Nephron progenitor cell (in vitro differentiated cells): ENCODE measurements around the gene PRELID3B.

Experiments
- DNase-seq: peaks from one replicate; pipeline ENCODE4 v3.0.0; 2021
- H3K27ac Mint-ChIP-seq: 2 replicates; pipeline ENCODE4 v1.8.0; 2021; ENCODE audit warnings: mild to moderate bottlenecking, moderate library complexity, mixed read lengths
- H3K27me3 Mint-ChIP-seq: 2 replicates; pipeline ENCODE4 v1.8.0; 2021; ENCODE audit warnings: mild to moderate bottlenecking, low read depth, mixed read lengths; ENCODE audit not compliant: poor library complexity
- H3K36me3 Mint-ChIP-seq: 2 replicates; pipeline ENCODE4 v1.8.0; 2021; ENCODE audit warnings: low read depth, mixed read lengths
- H3K4me1 Mint-ChIP-seq: 2 replicates; pipeline ENCODE4 v1.8.0; 2021; ENCODE audit warnings: mixed read lengths
- H3K4me3 Mint-ChIP-seq: 2 replicates; pipeline ENCODE4 v1.8.0; 2021; ENCODE audit warnings: mild to moderate bottlenecking, moderate library complexity, mixed read lengths
- H3K9me3 Mint-ChIP-seq: 2 replicates; pipeline ENCODE4 v1.8.0; 2021; ENCODE audit warnings: mild to moderate bottlenecking, moderate library complexity, mixed read lengths
- TF ChIP-seq, protein P1 (sequence below): fragments of 200-600 bp; sonication (generic); IDR thresholded peaks from 2 replicates; pipeline ENCODE4 v1.5.0; 2021; ENCODE audit warnings: antibody characterized with exemption

Gene PRELID3B

DNA sequence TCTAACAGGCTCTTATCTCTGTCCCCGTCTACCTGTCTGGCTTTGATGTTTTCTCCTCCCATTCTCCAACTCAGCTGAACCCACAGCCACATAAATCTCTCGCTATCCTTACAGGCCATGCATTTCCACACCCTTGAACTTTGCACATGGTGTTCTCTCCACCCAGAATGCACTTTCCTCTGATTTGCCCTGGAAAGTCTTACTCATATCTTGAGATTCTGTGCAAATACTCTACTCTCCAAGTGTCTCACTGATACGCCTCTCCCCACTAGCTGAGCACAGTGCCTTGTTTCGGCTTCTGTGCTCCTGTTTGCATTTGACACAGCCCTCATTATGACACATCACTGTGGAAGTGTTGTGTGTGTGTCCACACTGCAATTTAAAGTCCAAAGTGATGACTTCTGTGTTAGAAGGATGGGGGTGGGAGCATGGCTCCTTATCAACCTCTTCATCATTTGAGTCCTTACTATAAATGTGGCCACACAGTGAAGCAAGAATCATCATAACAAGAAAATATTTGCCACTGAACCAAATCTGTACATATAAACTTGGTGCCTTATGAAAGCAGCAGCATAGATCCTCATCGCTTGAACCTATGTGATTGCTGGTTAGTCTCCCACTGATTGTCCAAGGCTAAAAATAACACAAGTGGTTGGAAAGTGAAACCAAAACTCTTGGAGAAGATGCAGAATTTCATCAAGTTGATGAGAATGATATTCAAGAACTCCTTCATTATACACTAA is 5.5 kb upstream of the PRELID3B start:
- H3K27ac Mint-ChIP-seq, result no peak overlapping the region
- TF ChIP-seq, protein P1, sequence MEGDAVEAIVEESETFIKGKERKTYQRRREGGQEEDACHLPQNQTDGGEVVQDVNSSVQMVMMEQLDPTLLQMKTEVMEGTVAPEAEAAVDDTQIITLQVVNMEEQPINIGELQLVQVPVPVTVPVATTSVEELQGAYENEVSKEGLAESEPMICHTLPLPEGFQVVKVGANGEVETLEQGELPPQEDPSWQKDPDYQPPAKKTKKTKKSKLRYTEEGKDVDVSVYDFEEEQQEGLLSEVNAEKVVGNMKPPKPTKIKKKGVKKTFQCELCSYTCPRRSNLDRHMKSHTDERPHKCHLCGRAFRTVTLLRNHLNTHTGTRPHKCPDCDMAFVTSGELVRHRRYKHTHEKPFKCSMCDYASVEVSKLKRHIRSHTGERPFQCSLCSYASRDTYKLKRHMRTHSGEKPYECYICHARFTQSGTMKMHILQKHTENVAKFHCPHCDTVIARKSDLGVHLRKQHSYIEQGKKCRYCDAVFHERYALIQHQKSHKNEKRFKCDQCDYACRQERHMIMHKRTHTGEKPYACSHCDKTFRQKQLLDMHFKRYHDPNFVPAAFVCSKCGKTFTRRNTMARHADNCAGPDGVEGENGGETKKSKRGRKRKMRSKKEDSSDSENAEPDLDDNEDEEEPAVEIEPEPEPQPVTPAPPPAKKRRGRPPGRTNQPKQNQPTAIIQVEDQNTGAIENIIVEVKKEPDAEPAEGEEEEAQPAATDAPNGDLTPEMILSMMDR, result no peak
- no peaks in the 10 kb centered on the region for H3K36me3 Mint-ChIP-seq
- no peaks in the 10 kb centered on the region for H3K9me3 Mint-ChIP-seq
- H3K27me3 Mint-ChIP-seq, result peaks cover 25% of the 10 kb centered on the region
- peaks cover 7% of the 10 kb centered on the region for H3K4me1 Mint-ChIP-seq
- no peak for DNase-seq
- no peak overlapping the region for H3K4me3 Mint-ChIP-seq

DNA sequence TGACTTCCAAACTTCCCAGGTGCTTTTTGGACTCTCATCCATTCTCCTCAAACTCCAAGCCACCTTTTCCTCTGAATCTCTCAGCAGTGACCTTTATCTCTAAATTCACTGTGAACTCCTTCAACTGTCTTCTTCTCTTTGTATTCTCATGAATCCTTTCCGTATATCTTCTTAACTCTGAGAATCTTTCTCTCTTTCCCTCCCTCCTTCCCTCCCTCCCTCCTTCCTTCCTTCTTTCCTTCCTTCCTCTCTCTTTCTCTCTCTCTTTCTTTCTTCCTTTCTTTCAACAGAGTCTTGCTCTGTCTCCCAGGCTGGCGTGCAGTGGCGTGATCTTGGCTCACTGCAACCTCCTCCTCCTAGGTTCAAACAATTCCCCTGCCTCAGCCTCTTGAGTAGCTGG is 4.3 kb upstream of the PRELID3B start:
- H3K9me3 Mint-ChIP-seq, result no peaks in the 10 kb centered on the region
- no peak for DNase-seq
- TF ChIP-seq, protein P1, result no peak
- H3K36me3 Mint-ChIP-seq, result no peaks in the 10 kb centered on the region
- H3K27me3 Mint-ChIP-seq, result peaks cover 17% of the 10 kb centered on the region
- no peak overlapping the region for H3K4me3 Mint-ChIP-seq
- H3K27ac Mint-ChIP-seq, result no peak overlapping the region
- peaks cover 9% of the 10 kb centered on the region for H3K4me1 Mint-ChIP-seq

DNA sequence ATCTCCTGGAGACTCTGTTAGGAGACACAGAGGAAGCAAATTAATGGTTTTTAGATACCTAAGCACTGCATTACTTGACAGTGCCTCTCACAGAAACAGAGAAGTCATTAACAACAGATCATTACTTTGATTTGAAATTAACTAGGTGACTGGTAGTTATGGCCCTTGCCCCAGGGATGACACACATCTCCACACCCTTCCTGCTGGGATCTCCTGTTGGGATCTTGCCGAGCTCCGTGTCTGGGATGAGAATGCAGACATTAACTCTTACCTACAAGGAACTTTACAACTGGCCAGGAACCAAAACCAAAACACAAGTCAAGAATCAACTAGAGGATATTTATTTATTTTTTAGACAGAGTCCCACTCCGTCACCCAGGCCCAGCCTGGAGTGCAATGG is 2.2 kb upstream of the PRELID3B start:
- no peak overlapping the region for H3K27ac Mint-ChIP-seq
- TF ChIP-seq, protein P1, result no peak
- peaks cover 17% of the 10 kb centered on the region for H3K36me3 Mint-ChIP-seq
- no peak for DNase-seq
- H3K9me3 Mint-ChIP-seq, result no peaks in the 10 kb centered on the region
- H3K4me1 Mint-ChIP-seq, result peaks cover 26% of the 10 kb centered on the region
- H3K27me3 Mint-ChIP-seq, result peaks cover 6% of the 10 kb centered on the region
- no peak overlapping the region for H3K4me3 Mint-ChIP-seq

DNA sequence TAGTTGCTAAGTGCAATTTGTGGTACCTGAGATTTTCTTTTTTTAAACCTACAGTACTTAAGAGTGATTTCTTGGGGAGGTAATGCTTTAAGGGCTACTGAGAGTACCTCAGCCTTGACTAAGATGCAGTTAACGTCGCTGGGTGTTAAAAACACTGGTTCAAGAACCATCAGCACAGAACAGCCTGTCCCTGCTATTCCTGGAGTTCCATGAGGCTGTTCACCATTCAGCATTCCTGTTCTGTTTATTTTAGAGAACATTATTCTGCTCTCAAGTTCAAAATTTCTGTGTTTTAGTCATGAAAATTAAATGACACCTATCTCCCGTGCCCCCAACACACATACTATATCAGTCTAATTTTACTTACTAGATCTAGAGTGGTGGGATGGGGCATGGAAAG is 1.7 kb upstream of the PRELID3B start:
- TF ChIP-seq, protein P1, result no peak
- H3K4me3 Mint-ChIP-seq, result no peak overlapping the region
- no peaks in the 10 kb centered on the region for H3K9me3 Mint-ChIP-seq
- H3K27me3 Mint-ChIP-seq, result peaks cover 4% of the 10 kb centered on the region
- H3K27ac Mint-ChIP-seq, result no peak overlapping the region
- DNase-seq, result no peak
- peaks cover 27% of the 10 kb centered on the region for H3K4me1 Mint-ChIP-seq
- H3K36me3 Mint-ChIP-seq, result peaks cover 17% of the 10 kb centered on the region

DNA sequence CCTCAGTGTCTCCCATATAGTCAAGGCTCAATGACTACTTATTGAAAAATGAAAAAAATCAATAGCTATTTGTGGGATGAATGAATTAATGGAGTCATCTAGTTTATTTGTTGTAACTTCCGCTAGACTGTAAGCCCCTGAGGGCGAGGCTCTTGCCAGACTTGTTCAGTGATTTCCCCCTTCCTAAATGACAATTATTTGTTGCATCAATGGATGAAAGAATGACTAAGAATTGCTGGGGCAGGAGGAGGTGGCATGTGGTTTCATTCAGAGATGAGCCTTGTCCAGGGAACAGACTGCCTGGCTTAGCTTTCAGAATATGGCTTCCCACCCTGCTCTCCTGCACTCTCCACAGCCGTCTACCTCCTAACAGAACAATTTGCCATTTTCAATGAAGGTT is 1.1 kb upstream of the PRELID3B start:
- H3K4me3 Mint-ChIP-seq, result peak overlapping the region; percentile 66
- H3K4me1 Mint-ChIP-seq, result peaks cover 30% of the 10 kb centered on the region
- peaks cover 17% of the 10 kb centered on the region for H3K36me3 Mint-ChIP-seq
- no peak for DNase-seq
- H3K27ac Mint-ChIP-seq, result no peak overlapping the region
- H3K9me3 Mint-ChIP-seq, result no peaks in the 10 kb centered on the region
- TF ChIP-seq, protein P1, result no peak
- no peaks in the 10 kb centered on the region for H3K27me3 Mint-ChIP-seq
